IMR-90 (cell line): ENCODE results near the gene CWH43. TPM values are rescaled to one million over a fixed set of nuclear protein-coding genes. Genes with fewer than 3 reads are reported as not detected.

Experiments used
- ATAC-seq: fragments of 200-7000 bp; cut with Tn5 transposase; 2 replicates; pipeline ENCODE4 v1.9.1; 2020; ENCODE audit warnings: low read depth, mild to moderate bottlenecking, moderate library complexity
- BruUV-seq: library from RNA; stranded (reverse); fragments of 400-500 nt; replicated peaks from 2 replicates; lab custom pipeline; 2021; lab: Mats Ljungman, UMichigan
- CTCF ChIA-PET: fragments of 300-600 bp; formaldehyde crosslinking; extraction: SDS; loops from one replicate; lab custom pipeline; 2021; ENCODE audit warnings: antibody characterized with exemption; lab: Yijun Ruan, JAX
- POLR2A ChIA-PET: fragments of 300-600 bp; sonication (Branson Sonifier 250); formaldehyde crosslinking; loops from one replicate; lab custom pipeline; 2022; ENCODE audit warnings: antibody characterized with exemption; ENCODE audit not compliant: unreplicated experiment; lab: Charles Lee
- DNase-seq: peaks from one replicate; pipeline ENCODE4 v3.0.0; 2013
- H2AFZ ChIP-seq: replicated peaks from 2 replicates; pipeline ENCODE3; 2013; ENCODE audit warnings: low read length, mild to moderate bottlenecking; ENCODE audit not compliant: poor library complexity
- H2AK5ac ChIP-seq: 2 replicates; pipeline ENCODE4 v1.6.1; 2013; ENCODE audit warnings: low read depth, low read length, inconsistent platforms
- H2AK9ac ChIP-seq: replicated peaks from 2 replicates; pipeline ENCODE3; 2013; ENCODE audit warnings: mild to moderate bottlenecking, low read depth, low read length, moderate library complexity; ENCODE audit not compliant: poor library complexity
- H2BK120ac ChIP-seq: 2 replicates; pipeline ENCODE4 v1.6.1; 2013; ENCODE audit warnings: low read depth, low read length, inconsistent platforms
- H2BK15ac ChIP-seq: 3 replicates; pipeline ENCODE4 v1.6.1; 2013; ENCODE audit warnings: low read depth, low read length, inconsistent platforms
- H2BK20ac ChIP-seq: 2 replicates; pipeline ENCODE4 v1.6.1; 2013; ENCODE audit warnings: low read depth, mild to moderate bottlenecking, inconsistent platforms, low read length, moderate library complexity
- H2BK5ac ChIP-seq: 2 replicates; pipeline ENCODE4 v1.6.1; 2013; ENCODE audit warnings: mild to moderate bottlenecking, low read depth, low read length, inconsistent platforms; ENCODE audit not compliant: poor library complexity, severe bottlenecking
- H3K14ac ChIP-seq: replicated peaks from 2 replicates; pipeline ENCODE4 v1.6.1; 2013; ENCODE audit warnings: low read depth, low read length, inconsistent platforms
- H3K18ac ChIP-seq: 2 replicates; pipeline ENCODE4 v1.6.1; 2013; ENCODE audit warnings: low read depth, low read length, control low read depth
- H3K23ac ChIP-seq: 2 replicates; pipeline ENCODE4 v1.6.1; 2013; ENCODE audit warnings: low read depth, low read length, inconsistent platforms
- H3K27ac ChIP-seq: 2 replicates; pipeline ENCODE4 v1.5.1; 2013; ENCODE audit warnings: mild to moderate bottlenecking, control low read depth, low read length; ENCODE audit not compliant: insufficient read depth
- H3K27me3 ChIP-seq: 2 replicates; pipeline ENCODE4 v1.6.1; 2013; ENCODE audit warnings: low read length; ENCODE audit not compliant: control insufficient read depth, insufficient read depth
- H3K36me3 ChIP-seq: 2 replicates; pipeline ENCODE4 v1.6.1; 2013; ENCODE audit warnings: low read length, mixed read lengths; ENCODE audit not compliant: control insufficient read depth, insufficient read depth
- H3K4ac ChIP-seq: 2 replicates; pipeline ENCODE4 v1.6.1; 2013; ENCODE audit warnings: low read depth, low read length, inconsistent platforms
- H3K4me1 ChIP-seq: 2 replicates; pipeline ENCODE4 v1.6.1; 2013; ENCODE audit warnings: low read length, mixed read lengths; ENCODE audit not compliant: control insufficient read depth, insufficient read depth
- H3K4me2 ChIP-seq: 2 replicates; pipeline ENCODE4 v1.6.1; 2013; ENCODE audit warnings: low read depth, mild to moderate bottlenecking, control low read depth, low read length, moderate library complexity
- H3K4me3 ChIP-seq: 2 replicates; pipeline ENCODE4 v1.5.1; 2013; ENCODE audit warnings: low read depth, mild to moderate bottlenecking, control low read depth, low read length, moderate library complexity; ENCODE audit not compliant: insufficient read depth
- H3K56ac ChIP-seq: 2 replicates; pipeline ENCODE4 v1.6.1; 2013; ENCODE audit warnings: low read length, inconsistent platforms; ENCODE audit not compliant: insufficient read depth; ENCODE audit errors: extremely low read depth
- H3K79me1 ChIP-seq, 2 experiments: 2 replicates each; pipeline ENCODE4 v1.6.1; 2013; ENCODE audit warnings: low read length in 2 of 2, inconsistent platforms in 1 of 2, low read depth in 1 of 2
- H3K9ac ChIP-seq: 2 replicates; pipeline ENCODE4 v1.6.1; 2013; ENCODE audit warnings: low read depth, low read length, control low read depth
- H3K9me1 ChIP-seq: 2 replicates; pipeline ENCODE4 v1.6.1; 2013; ENCODE audit warnings: low read length, inconsistent platforms; ENCODE audit not compliant: insufficient read depth
- H3K9me3 ChIP-seq: 2 replicates; pipeline ENCODE4 v1.6.1; 2013; ENCODE audit warnings: low read length; ENCODE audit not compliant: control insufficient read depth, insufficient read depth
- H4K20me1 ChIP-seq: 2 replicates; pipeline ENCODE4 v1.6.1; 2013; ENCODE audit warnings: low read length, inconsistent platforms; ENCODE audit not compliant: insufficient read depth
- H4K5ac ChIP-seq: 2 replicates; pipeline ENCODE4 v1.6.1; 2013; ENCODE audit warnings: mild to moderate bottlenecking, low read depth, low read length, control low read depth
- H4K8ac ChIP-seq, 2 experiments: 2 replicates each; pipeline ENCODE4 v1.6.1; 2013; ENCODE audit warnings: low read depth in 2 of 2, low read length in 2 of 2, control low read depth in 1 of 2, inconsistent platforms in 1 of 2
- H4K91ac ChIP-seq: 2 replicates; pipeline ENCODE4 v1.6.1; 2013; ENCODE audit warnings: low read depth, low read length, inconsistent platforms; ENCODE audit not compliant: insufficient read depth
- BHLHE40 ChIP-seq: fragments of 150-350 bp; IDR thresholded peaks from 2 replicates; pipeline ENCODE4 v1.6.1; 2016; ENCODE audit warnings: mild to moderate bottlenecking, low read depth, low read length
- CEBPB ChIP-seq: IDR thresholded peaks from 2 replicates; pipeline ENCODE4 v1.6.1; 2012; ENCODE audit warnings: low read depth, low read length, improper control_type of control experiment
- CTCF ChIP-seq: conservative IDR thresholded peaks from 2 replicates; pipeline ENCODE4 v1.5.1; 2012; ENCODE audit warnings: mild to moderate bottlenecking, low read depth, low read length, improper control_type of control experiment
- FOS ChIP-seq: fragments of 150-350 bp; IDR thresholded peaks from 2 replicates; pipeline ENCODE4 v1.6.1; 2016; ENCODE audit warnings: low read depth, low read length
- MAZ ChIP-seq: IDR thresholded peaks from 2 replicates; pipeline ENCODE4 v1.6.1; 2012; ENCODE audit warnings: low read depth, mild to moderate bottlenecking, low read length, improper control_type of control experiment, moderate library complexity, borderline replicate concordance
- MXI1 ChIP-seq: IDR thresholded peaks from 2 replicates; pipeline ENCODE4 v1.6.1; 2012; ENCODE audit warnings: low read depth, mild to moderate bottlenecking, low read length, moderate library complexity, borderline replicate concordance
- NFE2L2 ChIP-seq: fragments of 150-350 bp; IDR thresholded peaks from 2 replicates; pipeline ENCODE4 v1.6.1; 2016; ENCODE audit warnings: low read depth, mild to moderate bottlenecking, low read length
- USF2 ChIP-seq: fragments of 150-350 bp; IDR thresholded peaks from 2 replicates; pipeline ENCODE4 v1.6.1; 2017; ENCODE audit warnings: mild to moderate bottlenecking, antibody characterized with exemption, low read length, low read depth
- dilution Hi-C: fragments of 300-500 bp; cut with HindIII; formaldehyde crosslinking; loops from one replicate; pipeline ENCODE4 v1.14.3; 2018; ENCODE audit warnings: low sequenced_read_pairs; ENCODE audit not compliant: unreplicated experiment
- in situ Hi-C: fragments of 300-500 bp; cut with MboI; formaldehyde crosslinking; loops from 3 replicates; pipeline ENCODE4 v1.14.3; 2019; ENCODE audit warnings: low sequenced_read_pairs, inconsistent platforms, mixed read lengths
- intact Hi-C: fragments of 100-400 bp; cut with micrococcal nuclease; formaldehyde crosslinking; loops from 2 replicates; pipeline ENCODE4 v1.10.0; 2022
- polyA plus RNA-seq, 3 experiments: library from polyadenylated mRNA; depleted of rRNA; stranded (reverse); fragments of >200 nt; gene quantifications; 2 replicates each; pipeline ENCODE4 v1.2.3, GENCODE V29; 2012; ENCODE audit warnings: low replicate concordance in 1 of 3
- total RNA-seq: library from RNA; depleted of rRNA; stranded (reverse); fragments of >200 nt; gene quantifications from 2 replicates; pipeline ENCODE4 v1.2.3, GENCODE V29; 2012

CWH43 gene
- total and polyA plus RNA-seq, 2 of the 4 experiments (the other 2 are of a cell fraction) = not detected

DNA sequence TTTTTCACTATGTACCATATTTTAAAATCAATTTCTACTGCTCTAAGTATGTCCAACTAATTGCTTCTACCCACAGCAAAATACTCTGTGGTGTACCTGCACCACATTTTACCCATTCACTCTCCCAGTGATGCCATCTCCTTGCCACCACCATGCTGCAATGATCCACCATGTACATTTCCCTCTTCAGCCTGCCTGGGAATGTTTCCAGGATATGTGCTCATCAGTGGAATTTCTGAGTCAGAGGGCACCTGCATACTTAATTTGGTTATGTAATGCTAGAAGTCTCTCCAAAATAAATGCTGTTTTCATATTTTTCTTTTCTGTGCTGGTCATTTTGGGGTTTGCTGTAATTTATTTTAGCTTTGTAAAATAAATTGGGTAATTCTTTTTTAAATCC, 46.3 kb upstream of the CWH43 start:
- Histone ChIP-seq H3K27me3 (peaks cover 11% of the 10 kb centered on the region), H3K23ac (no peak overlapping the region), H2AK9ac (no peak overlapping the region), H2BK120ac (no peak overlapping the region), H2AK5ac (no peak overlapping the region), H3K18ac (no peak overlapping the region), H3K4me3 (no peak overlapping the region), H3K79me1 (no peaks in the 10 kb centered on the region), H3K4me2 (no peak overlapping the region), H3K9me1 (no peaks in the 10 kb centered on the region), H3K4ac (no peak overlapping the region), H4K5ac (no peak overlapping the region), H2BK20ac (no peak overlapping the region), H3K9ac (no peak overlapping the region), H3K14ac (no peak overlapping the region), H4K91ac (no peak overlapping the region), H2BK5ac (no peak overlapping the region), H2BK15ac (no peak overlapping the region), H4K8ac (no peak overlapping the region), H3K36me3 (no peaks in the 10 kb centered on the region), H3K27ac (no peak overlapping the region), H2AFZ (no peak overlapping the region), H3K9me3 (0 out of 2 replicates have a peak, but pooled peaks cover 2% of the 10 kb centered on the region), H3K4me1 (no peaks in the 10 kb centered on the region), H4K20me1 (no peaks in the 10 kb centered on the region), H3K56ac (no peak overlapping the region)
- TF ChIP-seq MAZ (no peak), MXI1 (no peak), BHLHE40 (peak; percentile 22; the same call in 1 of the 2 replicates), CEBPB (peak; percentile 58; the same call in 1 of the 2 replicates), FOS (0 out of 2 replicates have a peak, but pooled peaks have one; percentile 5), NFE2L2 (no peak), CTCF (no peak), USF2 (no peak)
- intact Hi-C loops = no loop called here
- BruUV-seq = no TSS peak
- ATAC-seq = no peak
- ChIA-PET POLR2A (no interaction called here), CTCF (no interaction called here)
- dilution Hi-C loops = no loop called here
- peak; percentile 82 for DNase-seq
- in situ Hi-C loops = no loop called here
